Ishikawa (cell line): ENCODE results near the gene IGSF9.

ENCODE experiments used
- CEBPB ChIP-seq: IDR thresholded peaks from 2 replicates; pipeline ENCODE4 v1.6.1; 2012
- CREB1 ChIP-seq: IDR thresholded peaks from 2 replicates; pipeline ENCODE4 v1.6.1; 2012; ENCODE audit warnings: low read depth
- EGR1 ChIP-seq: IDR thresholded peaks from 2 replicates; pipeline ENCODE4 v1.6.1; 2012
- EP300 ChIP-seq: IDR thresholded peaks from 2 replicates; pipeline ENCODE4 v1.6.1; 2012; ENCODE audit warnings: borderline replicate concordance
- FOXM1 ChIP-seq: IDR thresholded peaks from 2 replicates; pipeline ENCODE4 v1.6.1; 2012; ENCODE audit warnings: low read depth, borderline replicate concordance
- MAX ChIP-seq: IDR thresholded peaks from 2 replicates; pipeline ENCODE4 v1.6.1; 2012
- NFIC ChIP-seq: IDR thresholded peaks from 2 replicates; pipeline ENCODE4 v1.6.1; 2012
- RAD21 ChIP-seq: IDR thresholded peaks from 2 replicates; pipeline ENCODE4 v1.6.1; 2012; ENCODE audit warnings: low read depth
- REST ChIP-seq: IDR thresholded peaks from 2 replicates; pipeline ENCODE4 v1.6.1; 2012; ENCODE audit warnings: low read depth, mild to moderate bottlenecking
- TAF1 ChIP-seq: IDR thresholded peaks from 2 replicates; pipeline ENCODE4 v1.6.1; 2012; ENCODE audit warnings: low read depth, mild to moderate bottlenecking
- TCF12 ChIP-seq: IDR thresholded peaks from 2 replicates; pipeline ENCODE4 v1.6.1; 2012; ENCODE audit warnings: low read depth
- TEAD4 ChIP-seq: IDR thresholded peaks from 2 replicates; pipeline ENCODE4 v1.6.1; 2012
- USF1 ChIP-seq: IDR thresholded peaks from 2 replicates; pipeline ENCODE4 v1.6.1; 2012
- YY1 ChIP-seq: IDR thresholded peaks from 2 replicates; pipeline ENCODE4 v1.6.1; 2012; ENCODE audit warnings: low read depth
- ZBTB7A ChIP-seq: IDR thresholded peaks from 2 replicates; pipeline ENCODE4 v1.6.1; 2012; ENCODE audit warnings: low read depth

Gene IGSF9

GRCh38 chr1:159951551-159951950 lies 6.1 kb upstream of the IGSF9 start:
- TF ChIP-seq MAX (no peak), YY1 (no peak), CEBPB (no peak), EP300 (no peak), EGR1 (no peak), TCF12 (no peak), FOXM1 (no peak), ZBTB7A (no peak), RAD21 (no peak), NFIC (no peak), CREB1 (no peak), TEAD4 (no peak)

- TF ChIP-seq TAF1, result no peak
- TF ChIP-seq YY1, result no peak
- TF ChIP-seq USF1, result no peak
- no peak for TF ChIP-seq CREB1
- no peak for TF ChIP-seq TEAD4
- TF ChIP-seq NFIC, result no peak
- no peak for TF ChIP-seq REST
- TF ChIP-seq CEBPB, result no peak
- no peak for TF ChIP-seq RAD21
- no peak for TF ChIP-seq ZBTB7A
- no peak for TF ChIP-seq EP300
- no peak for TF ChIP-seq MAX
- TF ChIP-seq EGR1, result no peak
- TF ChIP-seq FOXM1, result no peak
- no peak for TF ChIP-seq TCF12
Observed at GRCh38 chr1:159951016-159951415, 5.6 kb upstream of the IGSF9 start.

- TF ChIP-seq RAD21 (no peak), TEAD4 (no peak), ZBTB7A (no peak), YY1 (no peak), EGR1 (no peak), EP300 (no peak), TAF1 (no peak), REST (no peak), TCF12 (no peak), CEBPB (no peak)
Observed at GRCh38 chr1:159949981-159950381, 4.6 kb upstream of the IGSF9 start.

GRCh38 chr1:159949123-159949522 lies 3.7 kb upstream of the IGSF9 start:
- TF ChIP-seq REST (no peak), NFIC (peak; percentile 65), TCF12 (peak; percentile 37; the same call in 1 of the 2 replicates), TEAD4 (peak; percentile 69), EP300 (no peak), CEBPB (no peak)

- TF ChIP-seq YY1 (no peak), EGR1 (no peak), REST (no peak)
Observed at GRCh38 chr1:159947942-159948341, 2.5 kb upstream of the IGSF9 start.
